ENCODE data around the gene HES6. TPM values are rescaled to one million over a fixed set of nuclear protein-coding genes. Genes with fewer than 3 reads are reported as not detected.

HES6 gene
- total and polyA plus RNA-seq, 10 of the 15 experiments (the other 5 are each of a cell fraction or from before 2014, with no cell fraction given): 0.11 to 1.7 (median 0.83) TPM

DNA sequence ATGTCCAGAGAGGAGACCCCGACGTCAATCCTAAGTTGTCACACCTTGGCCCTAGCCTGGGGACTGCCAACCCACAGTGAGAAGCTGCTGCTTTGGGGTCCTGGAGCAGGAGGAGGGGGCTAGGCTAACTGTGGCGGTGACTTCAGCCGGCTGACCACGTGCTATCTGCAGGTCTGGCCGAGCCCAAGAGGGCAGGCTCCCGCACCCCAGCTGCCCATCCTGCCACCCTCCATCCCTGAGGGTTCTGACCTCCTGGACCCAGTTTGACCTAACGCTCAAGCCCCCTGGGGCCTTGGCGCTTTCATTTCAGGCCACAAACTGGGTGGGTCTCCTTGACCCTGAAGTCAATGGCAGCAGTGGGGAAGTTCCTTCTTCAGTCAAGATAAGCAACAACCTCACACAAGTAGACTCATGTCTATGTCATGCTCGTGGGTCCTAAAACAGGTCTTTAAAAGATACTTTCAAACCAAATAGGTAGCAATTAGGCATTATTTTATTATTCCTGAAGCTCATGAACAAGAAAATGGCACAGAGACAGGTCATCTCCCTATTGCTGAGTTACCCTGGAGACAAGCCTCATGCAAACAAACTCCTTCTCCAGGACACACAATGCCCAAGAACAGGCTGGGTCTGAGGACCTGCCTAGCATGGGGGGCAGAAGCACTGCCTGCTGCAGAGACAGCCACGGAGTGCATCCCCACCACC, 2.3 kb downstream of the HES6 start:
- Histone ChIP-seq H3K9ac (ENCODE audit: control insufficient read depth, insufficient read depth, low read length) (no peak overlapping the region), H3K36me3 (ENCODE audit: control insufficient read depth in 2 of 2, insufficient read depth in 2 of 2, low read length in 1 of 2) (no peaks in the 10 kb centered on the region), H3K27ac (ENCODE audit: control insufficient read depth, insufficient read depth) (no peak overlapping the region), H3K4me2 (ENCODE audit: control insufficient read depth, insufficient read depth) (no peak overlapping the region), H3K4me3 (no peak overlapping the region), H3K4me1 (ENCODE audit: control insufficient read depth, insufficient read depth, low read length) (0 out of 2 replicates have a peak, but pooled peaks cover 3% of the 10 kb centered on the region), H2AFZ (ENCODE audit: control insufficient read depth, low read depth, low read length) (no peak overlapping the region), H4K20me1 (ENCODE audit: control insufficient read depth, insufficient read depth) (no peaks in the 10 kb centered on the region), H3K9me3 (replicated peaks; ENCODE audit: control insufficient read depth, insufficient read depth, low read length) (no peaks in the 10 kb centered on the region; the same call in 2 of the 3 replicates), H3K27me3 (replicated peaks in 1 of 2; ENCODE audit: control insufficient read depth in 2 of 2, insufficient read depth in 2 of 2, low read length in 1 of 2) (peaks cover 0 to 12% of the 10 kb centered on the region in 2 experiments; a peak in 3 of 4 replicates), H3K79me2 (ENCODE audit: control insufficient read depth, insufficient read depth, low read length) (no peaks in the 10 kb centered on the region)
- WGBS (ENCODE audit: insufficient coverage, insufficient replicate concordance, low lambda C conversion rate, missing lambda C conversion rate): 36% methylated on average over 11 of the region's 11 CpGs
- CTCF ChIA-PET: interaction anchor here (1.2 kb wide), 1 partner anchor 18 kb away, joined by 3 read pairs; no protein-coding TSS in a partner anchor
- DNase-seq (ENCODE audit: low read depth, low spot score): no peak
- intact Hi-C loops (cut with micrococcal nuclease; ENCODE audit: unreplicated experiment) (no loop called here), in situ Hi-C loops (cut with MboI) (no loop called here)
- POLR2A ChIA-PET: no interaction called here
- no peak for FAIRE-seq
- SMC1A ChIA-PET (ENCODE audit: uncharacterized antibody, unreplicated experiment): no interaction called here
- no peak for ATAC-seq
- RAD21 ChIA-PET (ENCODE audit: unreplicated experiment): no interaction called here
- TF ChIP-seq SMARCA5 (IDR thresholded peaks at IDR 0.05) (no peak), RFX5 (IDR thresholded peaks at IDR 0.05; ENCODE audit: low read depth, low read length) (no peak)
- TF ChIP-seq, protein P1, sequence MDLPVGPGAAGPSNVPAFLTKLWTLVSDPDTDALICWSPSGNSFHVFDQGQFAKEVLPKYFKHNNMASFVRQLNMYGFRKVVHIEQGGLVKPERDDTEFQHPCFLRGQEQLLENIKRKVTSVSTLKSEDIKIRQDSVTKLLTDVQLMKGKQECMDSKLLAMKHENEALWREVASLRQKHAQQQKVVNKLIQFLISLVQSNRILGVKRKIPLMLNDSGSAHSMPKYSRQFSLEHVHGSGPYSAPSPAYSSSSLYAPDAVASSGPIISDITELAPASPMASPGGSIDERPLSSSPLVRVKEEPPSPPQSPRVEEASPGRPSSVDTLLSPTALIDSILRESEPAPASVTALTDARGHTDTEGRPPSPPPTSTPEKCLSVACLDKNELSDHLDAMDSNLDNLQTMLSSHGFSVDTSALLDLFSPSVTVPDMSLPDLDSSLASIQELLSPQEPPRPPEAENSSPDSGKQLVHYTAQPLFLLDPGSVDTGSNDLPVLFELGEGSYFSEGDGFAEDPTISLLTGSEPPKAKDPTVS (IDR thresholded peaks at IDR 0.05; ENCODE audit: low read depth, low read length): no peak
- BruUV-seq (replicated peaks): no TSS peak

- Histone ChIP-seq H3K4me2 (ENCODE audit: control insufficient read depth, insufficient read depth) (no peak overlapping the region), H3K9ac (ENCODE audit: control insufficient read depth, insufficient read depth, low read length) (no peak overlapping the region), H4K20me1 (ENCODE audit: control insufficient read depth, insufficient read depth) (no peaks in the 10 kb centered on the region), H3K27ac (ENCODE audit: control insufficient read depth, insufficient read depth) (no peak overlapping the region), H3K4me1 (ENCODE audit: control insufficient read depth, insufficient read depth, low read length) (peaks cover 3% of the 10 kb centered on the region; the same call in 1 of the 2 replicates), H3K9me3 (replicated peaks; ENCODE audit: control insufficient read depth, insufficient read depth, low read length) (no peaks in the 10 kb centered on the region; the same call in 2 of the 3 replicates), H3K79me2 (ENCODE audit: control insufficient read depth, insufficient read depth, low read length) (no peaks in the 10 kb centered on the region), H3K27me3 (replicated peaks in 1 of 2; ENCODE audit: control insufficient read depth in 2 of 2, insufficient read depth in 2 of 2, low read length in 1 of 2) (peaks cover 0 to 12% of the 10 kb centered on the region in 2 experiments), H2AFZ (ENCODE audit: control insufficient read depth, low read depth, low read length) (no peak overlapping the region), H3K4me3 (no peak overlapping the region), H3K36me3 (ENCODE audit: control insufficient read depth in 2 of 2, insufficient read depth in 2 of 2, low read length in 1 of 2) (no peaks in the 10 kb centered on the region)
- POLR2A ChIA-PET: no interaction called here
- RAD21 ChIA-PET (ENCODE audit: unreplicated experiment): no interaction called here
- CTCF ChIA-PET: interaction anchor here (1.2 to 1.8 kb wide), 2 partner anchors 19 to 27 kb away, joined by 3 to 4 read pairs; no protein-coding TSS in a partner anchor
- 52% methylated on average over 4 of the region's 4 CpGs for WGBS (ENCODE audit: insufficient coverage, insufficient replicate concordance, low lambda C conversion rate, missing lambda C conversion rate)
- SMC1A ChIA-PET (ENCODE audit: uncharacterized antibody, unreplicated experiment): no interaction called here
- in situ Hi-C loops (cut with MboI) (no loop called here), intact Hi-C loops (cut with micrococcal nuclease; ENCODE audit: unreplicated experiment) (no loop called here)
- ATAC-seq (no peak), FAIRE-seq (no peak), DNase-seq (ENCODE audit: low read depth, low spot score) (no peak)
- no TSS peak for BruUV-seq (replicated peaks)
- TF ChIP-seq ZBTB40 (IDR thresholded peaks at IDR 0.05; ENCODE audit: borderline replicate concordance): no peak
- TF ChIP-seq MAX (IDR thresholded peaks at IDR 0.05; ENCODE audit: low read depth, low read length): no peak
- TF ChIP-seq EP300 (IDR thresholded peaks at IDR 0.05; ENCODE audit: borderline replicate concordance in 1 of 2, control insufficient read depth in 1 of 2, low read depth in 2 of 2, low read length in 2 of 2): no peak
- no peak for TF ChIP-seq ASH2L (IDR thresholded peaks at IDR 0.05; ENCODE audit: borderline replicate concordance, low read depth)
- no peak for TF ChIP-seq BCL3 (IDR thresholded peaks at IDR 0.05; ENCODE audit: borderline replicate concordance, insufficient read depth, low read depth, low read length, poor library complexity, severe bottlenecking)
Measured at GRCh38 chr2:238236571-238236970, 3.3 kb downstream of the HES6 start.

All from GM12878 (cell line).